ENCODE data around the gene CD96.
"Not testable (repeated sequence)": the region's sequence is repeated elsewhere in the genome, so short reads cannot be mapped to it uniquely, and the experiment has no call there.

The CD96 gene

GRCh38 chr3:111548756-111549155 lies 6.8 kb downstream of the CD96 start:
- Histone ChIP-seq H3K27ac (ENCODE audit: poor library complexity, severe bottlenecking) (no peak overlapping the region), H3K4me3 (ENCODE audit: severe bottlenecking) (no peak overlapping the region), H3K36me3 (ENCODE audit: low read depth) (no peaks in the 10 kb centered on the region), H3K27me3 (ENCODE audit: insufficient read depth, poor library complexity, severe bottlenecking) (peaks cover 3% of the 10 kb centered on the region), H3K9me3 (ENCODE audit: severe bottlenecking) (no peaks in the 10 kb centered on the region), H3K4me1 (ENCODE audit: insufficient read depth, poor library complexity, severe bottlenecking) (no peaks in the 10 kb centered on the region)
- no peak for DNase-seq (ENCODE audit: low spot score)
- ATAC-seq (ENCODE audit: low read depth) = no peak
- TF ChIP-seq, protein P1, sequence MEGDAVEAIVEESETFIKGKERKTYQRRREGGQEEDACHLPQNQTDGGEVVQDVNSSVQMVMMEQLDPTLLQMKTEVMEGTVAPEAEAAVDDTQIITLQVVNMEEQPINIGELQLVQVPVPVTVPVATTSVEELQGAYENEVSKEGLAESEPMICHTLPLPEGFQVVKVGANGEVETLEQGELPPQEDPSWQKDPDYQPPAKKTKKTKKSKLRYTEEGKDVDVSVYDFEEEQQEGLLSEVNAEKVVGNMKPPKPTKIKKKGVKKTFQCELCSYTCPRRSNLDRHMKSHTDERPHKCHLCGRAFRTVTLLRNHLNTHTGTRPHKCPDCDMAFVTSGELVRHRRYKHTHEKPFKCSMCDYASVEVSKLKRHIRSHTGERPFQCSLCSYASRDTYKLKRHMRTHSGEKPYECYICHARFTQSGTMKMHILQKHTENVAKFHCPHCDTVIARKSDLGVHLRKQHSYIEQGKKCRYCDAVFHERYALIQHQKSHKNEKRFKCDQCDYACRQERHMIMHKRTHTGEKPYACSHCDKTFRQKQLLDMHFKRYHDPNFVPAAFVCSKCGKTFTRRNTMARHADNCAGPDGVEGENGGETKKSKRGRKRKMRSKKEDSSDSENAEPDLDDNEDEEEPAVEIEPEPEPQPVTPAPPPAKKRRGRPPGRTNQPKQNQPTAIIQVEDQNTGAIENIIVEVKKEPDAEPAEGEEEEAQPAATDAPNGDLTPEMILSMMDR (IDR thresholded peaks at IDR 0.05; ENCODE audit: poor library complexity, severe bottlenecking) = no peak

- H3K36me3 ChIP-seq (ENCODE audit: low read depth); H3K4me3 ChIP-seq (ENCODE audit: severe bottlenecking); DNase-seq (ENCODE audit: low spot score); H3K4me1 ChIP-seq (ENCODE audit: insufficient read depth, poor library complexity, severe bottlenecking); H3K27me3 ChIP-seq (ENCODE audit: insufficient read depth, poor library complexity, severe bottlenecking); H3K27ac ChIP-seq (ENCODE audit: poor library complexity, severe bottlenecking); H3K9me3 ChIP-seq (ENCODE audit: severe bottlenecking); ATAC-seq (ENCODE audit: low read depth): not testable (repeated sequence)
Observed at GRCh38 chr3:111561902-111562301, 19.9 kb downstream of the CD96 start.

- TF ChIP-seq, protein P1 (IDR thresholded peaks at IDR 0.05; ENCODE audit: poor library complexity, severe bottlenecking) = no peak
- H3K4me1 ChIP-seq (ENCODE audit: insufficient read depth, poor library complexity, severe bottlenecking) = peaks cover 5% of the 10 kb centered on the region
- ATAC-seq (ENCODE audit: low read depth) = no peak
- H3K36me3 ChIP-seq (ENCODE audit: low read depth) = no peaks in the 10 kb centered on the region
- no peak overlapping the region for H3K4me3 ChIP-seq (ENCODE audit: severe bottlenecking)
- H3K27me3 ChIP-seq (ENCODE audit: insufficient read depth, poor library complexity, severe bottlenecking) = no peaks in the 10 kb centered on the region
- H3K27ac ChIP-seq (ENCODE audit: poor library complexity, severe bottlenecking) = no peak overlapping the region
- DNase-seq (ENCODE audit: low spot score) = no peak
- no peaks in the 10 kb centered on the region for H3K9me3 ChIP-seq (ENCODE audit: severe bottlenecking)
Observed at GRCh38 chr3:111566844-111567243, 24.8 kb downstream of the CD96 start.

- Histone ChIP-seq H3K4me1 (ENCODE audit: insufficient read depth, poor library complexity, severe bottlenecking) (peaks cover 5% of the 10 kb centered on the region), H3K27ac (ENCODE audit: poor library complexity, severe bottlenecking) (no peak overlapping the region), H3K27me3 (ENCODE audit: insufficient read depth, poor library complexity, severe bottlenecking) (no peaks in the 10 kb centered on the region), H3K36me3 (ENCODE audit: low read depth) (no peaks in the 10 kb centered on the region), H3K4me3 (ENCODE audit: severe bottlenecking) (no peak overlapping the region), H3K9me3 (ENCODE audit: severe bottlenecking) (no peaks in the 10 kb centered on the region)
- DNase-seq (ENCODE audit: low spot score) (no peak), ATAC-seq (ENCODE audit: low read depth) (no peak)
- TF ChIP-seq, protein P1 (IDR thresholded peaks at IDR 0.05; ENCODE audit: poor library complexity, severe bottlenecking) = no peak
Observed at GRCh38 chr3:111568355-111568754, 26.4 kb downstream of the CD96 start.

GRCh38 chr3:111568911-111569310 lies 26.9 kb downstream of the CD96 start:
- DNase-seq (ENCODE audit: low spot score) = no peak
- Histone ChIP-seq H3K9me3 (ENCODE audit: severe bottlenecking) (no peaks in the 10 kb centered on the region), H3K27ac (ENCODE audit: poor library complexity, severe bottlenecking) (no peak overlapping the region), H3K27me3 (ENCODE audit: insufficient read depth, poor library complexity, severe bottlenecking) (no peaks in the 10 kb centered on the region), H3K4me1 (ENCODE audit: insufficient read depth, poor library complexity, severe bottlenecking) (peaks cover 5% of the 10 kb centered on the region), H3K36me3 (ENCODE audit: low read depth) (no peaks in the 10 kb centered on the region), H3K4me3 (ENCODE audit: severe bottlenecking) (no peak overlapping the region)
- no peak for ATAC-seq (ENCODE audit: low read depth)
- TF ChIP-seq, protein P1 (IDR thresholded peaks at IDR 0.05; ENCODE audit: poor library complexity, severe bottlenecking) = no peak
